Loucy (cell line): ENCODE measurements around the gene CELF2.

Experiments used
- H2AFZ ChIP-seq: fragments of 200-600 bp; sonication (generic); 2 replicates; pipeline ENCODE4 v1.6.0; 2016; ENCODE audit warnings: antibody characterized with exemption, mild to moderate bottlenecking, low read length, moderate library complexity
- H3F3A ChIP-seq: fragments of 200-600 bp; 2 replicates; pipeline ENCODE4 v1.6.0; 2016; ENCODE audit warnings: antibody characterized with exemption, low read depth, mild to moderate bottlenecking
- H3K27me3 ChIP-seq: fragments of 200-600 bp; sonication (generic); 2 replicates; pipeline ENCODE4 v1.6.1; 2014; ENCODE audit warnings: low read length, mild to moderate bottlenecking; ENCODE audit not compliant: insufficient read depth, poor library complexity, severe bottlenecking
- H3K36me3 ChIP-seq: fragments of 200-600 bp; sonication (generic); 2 replicates; pipeline ENCODE4 v1.6.1; 2016; ENCODE audit warnings: low read length; ENCODE audit not compliant: insufficient read depth
- H3K4me1 ChIP-seq: fragments of 200-600 bp; sonication (generic); 2 replicates; pipeline ENCODE4 v1.5.1; 2014; ENCODE audit warnings: low read length, mild to moderate bottlenecking; ENCODE audit not compliant: insufficient read depth, poor library complexity, severe bottlenecking
- H3K4me2 ChIP-seq: fragments of 200-600 bp; sonication (generic); 2 replicates; pipeline ENCODE4 v1.6.0; 2014; ENCODE audit warnings: antibody characterized with exemption, low read length, low read depth, mild to moderate bottlenecking; ENCODE audit not compliant: poor library complexity, severe bottlenecking
- H3K4me3 ChIP-seq: fragments of 200-600 bp; sonication (generic); 2 replicates; pipeline ENCODE4 v1.5.1; 2014; ENCODE audit warnings: low read length, mild to moderate bottlenecking, mixed read lengths; ENCODE audit not compliant: poor library complexity, severe bottlenecking
- H3K79me2 ChIP-seq: fragments of 200-600 bp; sonication (generic); 2 replicates; pipeline ENCODE4 v1.6.1; 2014; ENCODE audit warnings: low read length; ENCODE audit not compliant: insufficient read depth
- H3K9ac ChIP-seq: fragments of 200-600 bp; sonication (generic); 2 replicates; pipeline ENCODE4 v1.6.0; 2014; ENCODE audit warnings: mild to moderate bottlenecking, low read depth, low read length, moderate library complexity; ENCODE audit not compliant: poor library complexity, severe bottlenecking
- H3K9me2 ChIP-seq: fragments of 200-600 bp; sonication (generic); replicated peaks from 2 replicates; pipeline ENCODE4 v1.6.1; 2016; ENCODE audit warnings: low read depth, low read length, mixed read lengths
- H3K9me3 ChIP-seq: fragments of 200-600 bp; sonication (generic); 2 replicates; pipeline ENCODE4 v1.6.1; 2014; ENCODE audit warnings: mild to moderate bottlenecking, antibody characterized with exemption, low read length, low read depth; ENCODE audit not compliant: insufficient read depth
- H4K20me1 ChIP-seq: fragments of 200-600 bp; sonication (generic); 2 replicates; pipeline ENCODE4 v1.6.0; 2014; ENCODE audit warnings: antibody characterized with exemption, low read length, mild to moderate bottlenecking; ENCODE audit not compliant: insufficient read depth, poor library complexity, severe bottlenecking
- CTCF ChIP-seq: fragments of 200-600 bp; sonication (generic); conservative IDR thresholded peaks from 2 replicates; pipeline ENCODE4 v1.5.1; 2014; ENCODE audit warnings: mild to moderate bottlenecking, antibody characterized with exemption, low read length
- EZH2phosphoT487 ChIP-seq: fragments of 200-600 bp; IDR thresholded peaks from 2 replicates; pipeline ENCODE4 v1.6.1; 2018; ENCODE audit warnings: antibody characterized with exemption, mild to moderate bottlenecking, moderate library complexity, borderline replicate concordance

The CELF2 gene

DNA sequence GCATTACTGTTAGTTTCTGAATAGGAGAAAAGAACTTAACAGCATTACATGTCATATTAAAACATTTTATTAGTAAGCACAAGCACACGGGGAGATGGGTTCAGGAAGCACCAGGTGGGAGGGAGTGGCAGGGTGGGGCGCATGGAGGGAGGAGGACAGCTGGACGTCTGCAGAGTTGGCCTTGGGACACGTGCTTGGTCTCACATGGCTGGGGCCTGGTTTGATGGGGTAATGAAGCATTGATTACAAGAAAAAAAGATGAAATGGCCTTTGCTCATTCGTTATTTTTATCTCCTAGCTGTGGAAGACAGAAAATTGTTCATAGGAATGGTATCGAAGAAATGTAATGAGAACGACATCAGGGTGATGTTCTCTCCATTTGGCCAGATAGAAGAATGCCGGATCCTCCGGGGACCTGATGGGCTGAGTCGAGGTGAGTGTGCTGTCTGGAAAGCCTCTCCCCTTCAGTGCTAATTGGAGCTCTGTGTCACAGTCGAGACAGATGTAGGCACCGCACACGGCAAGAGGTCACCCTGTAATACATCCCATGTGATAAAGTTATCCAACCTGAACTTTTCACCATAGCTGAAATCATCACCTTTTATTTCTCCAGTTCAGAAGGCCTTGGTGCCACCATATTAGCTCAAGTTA, 239.9 kb downstream of the CELF2 start:
- H4K20me1 ChIP-seq, result peaks cover 48% of the 10 kb centered on the region
- H2AFZ ChIP-seq, result no peak overlapping the region
- H3K9ac ChIP-seq, result no peak overlapping the region
- H3F3A ChIP-seq, result no peaks in the 10 kb centered on the region
- no peaks in the 10 kb centered on the region for H3K9me3 ChIP-seq
- TF ChIP-seq EZH2phosphoT487 (no peak), CTCF (no peak)
- H3K79me2 ChIP-seq, result peaks cover 46% of the 10 kb centered on the region
- H3K4me1 ChIP-seq, result no peaks in the 10 kb centered on the region
- H3K9me2 ChIP-seq, result no peaks in the 10 kb centered on the region
- H3K4me3 ChIP-seq, result no peak overlapping the region
- no peak overlapping the region for H3K4me2 ChIP-seq
- no peaks in the 10 kb centered on the region for H3K27me3 ChIP-seq
- peaks cover 99% of the 10 kb centered on the region for H3K36me3 ChIP-seq

GRCh38 chr10:11260170-11260569, 242.5 kb downstream of the CELF2 start:
- H3K4me2 ChIP-seq, result no peak overlapping the region
- peaks cover 98% of the 10 kb centered on the region for H3K36me3 ChIP-seq
- TF ChIP-seq EZH2phosphoT487, result no peak
- peak; percentile 17; the same call in 1 of the 2 replicates for TF ChIP-seq CTCF
- no peaks in the 10 kb centered on the region for H3K9me2 ChIP-seq
- peaks cover 41% of the 10 kb centered on the region for H4K20me1 ChIP-seq
- H3K27me3 ChIP-seq, result no peaks in the 10 kb centered on the region
- no peaks in the 10 kb centered on the region for H3K9me3 ChIP-seq
- H3K4me1 ChIP-seq, result no peaks in the 10 kb centered on the region
- H3K9ac ChIP-seq, result no peak overlapping the region
- H3K4me3 ChIP-seq, result no peak overlapping the region
- H3K79me2 ChIP-seq, result peaks cover 21% of the 10 kb centered on the region; the same call in 1 of the 2 replicates
- H2AFZ ChIP-seq, result no peak overlapping the region
- H3F3A ChIP-seq, result no peaks in the 10 kb centered on the region

GRCh38 chr10:11261143-11261542, 243.5 kb downstream of the CELF2 start:
- no peak overlapping the region for H3K4me3 ChIP-seq
- no peak for TF ChIP-seq EZH2phosphoT487
- no peak for TF ChIP-seq CTCF
- no peaks in the 10 kb centered on the region for H3K27me3 ChIP-seq
- peaks cover 44% of the 10 kb centered on the region for H4K20me1 ChIP-seq
- H3K4me2 ChIP-seq, result no peak overlapping the region
- no peak overlapping the region for H3K9ac ChIP-seq
- H3K9me3 ChIP-seq, result no peaks in the 10 kb centered on the region
- no peak overlapping the region for H2AFZ ChIP-seq
- no peaks in the 10 kb centered on the region for H3F3A ChIP-seq
- H3K9me2 ChIP-seq, result no peaks in the 10 kb centered on the region
- H3K79me2 ChIP-seq, result peaks cover 16% of the 10 kb centered on the region; the same call in 1 of the 2 replicates
- peaks cover 95% of the 10 kb centered on the region for H3K36me3 ChIP-seq
- H3K4me1 ChIP-seq, result no peaks in the 10 kb centered on the region
